Activated T-helper 1 cell treated with anti-CD3 and anti-CD28 coated beads, Interleukin-12 subunit alpha, Interleukin-12 subunit beta, Interleukin-2, Interleukin-4 antibody, amounts not matched to agents 30 ng/mL and 10 ng/mL and 1 ng/mL, durations not matched to agents 14 hours and 24 hours and 36 hours (primary cell): ENCODE results near the gene SPDYE4. TPM values are rescaled to one million over a fixed set of nuclear protein-coding genes. Genes with fewer than 3 reads are reported as not detected.

Source experiments
- DNase-seq: peaks from one replicate; pipeline ENCODE4 v3.0.0; 2021; ENCODE audit warnings: low spot score
- H3K27ac Mint-ChIP-seq: one replicate; pipeline ENCODE4 v1.8.0; 2021; ENCODE audit warnings: mild to moderate bottlenecking, mixed read lengths
- H3K27me3 Mint-ChIP-seq: one replicate; pipeline ENCODE4 v1.8.0; 2022; ENCODE audit warnings: mild to moderate bottlenecking, moderate library complexity, mixed read lengths; ENCODE audit not compliant: insufficient read depth
- H3K36me3 Mint-ChIP-seq: one replicate; pipeline ENCODE4 v1.8.0; 2021; ENCODE audit warnings: low read depth, mixed read lengths
- H3K4me1 Mint-ChIP-seq: one replicate; pipeline ENCODE4 v1.8.0; 2021; ENCODE audit warnings: low read depth, mixed read lengths
- H3K4me3 Mint-ChIP-seq: one replicate; pipeline ENCODE4 v1.8.0; 2021; ENCODE audit warnings: mild to moderate bottlenecking, moderate library complexity, mixed read lengths
- H3K9me3 Mint-ChIP-seq: one replicate; pipeline ENCODE4 v1.8.0; 2021; ENCODE audit warnings: mixed read lengths
- intact Hi-C: fragments of 100-400 bp; cut with micrococcal nuclease; formaldehyde crosslinking; loops from one replicate; pipeline ENCODE4 v1.15.1; 2024
- total RNA-seq: library from RNA; stranded (reverse); gene quantifications from 2 replicates; pipeline ENCODE4 v1.2.3, GENCODE V29; 2022

SPDYE4 gene
- total RNA-seq, 1 donor from 2014 or later: not detected

DNA sequence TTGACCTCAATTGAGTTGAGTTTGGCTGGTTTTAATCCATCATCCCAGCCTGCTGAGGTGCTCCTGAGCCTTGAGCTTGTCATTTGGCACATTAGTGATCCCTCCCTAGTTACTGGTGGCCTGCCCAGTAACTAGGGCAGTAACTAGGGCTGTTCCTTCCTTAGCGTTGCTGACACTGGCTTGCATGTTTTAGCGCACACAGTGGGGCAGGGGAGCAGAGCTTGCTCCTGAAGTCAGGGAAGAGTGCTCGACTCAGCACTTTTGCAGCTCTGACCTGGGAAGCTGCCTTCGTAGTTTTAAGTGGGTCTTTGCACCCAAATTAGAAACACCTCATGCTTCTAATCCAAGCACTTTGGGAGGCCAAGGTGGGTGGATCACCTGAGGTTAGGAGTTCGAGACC lies 29.4 kb downstream of the SPDYE4 start:
- intact Hi-C loops: no loop called here
- Mint-ChIP-seq H3K27me3 (peaks cover 5% of the 10 kb centered on the region), H3K27ac (no peak overlapping the region), H3K36me3 (no peaks in the 10 kb centered on the region), H3K4me1 (no peaks in the 10 kb centered on the region), H3K9me3 (no peaks in the 10 kb centered on the region), H3K4me3 (no peak overlapping the region)
- DNase-seq: no peak

DNA sequence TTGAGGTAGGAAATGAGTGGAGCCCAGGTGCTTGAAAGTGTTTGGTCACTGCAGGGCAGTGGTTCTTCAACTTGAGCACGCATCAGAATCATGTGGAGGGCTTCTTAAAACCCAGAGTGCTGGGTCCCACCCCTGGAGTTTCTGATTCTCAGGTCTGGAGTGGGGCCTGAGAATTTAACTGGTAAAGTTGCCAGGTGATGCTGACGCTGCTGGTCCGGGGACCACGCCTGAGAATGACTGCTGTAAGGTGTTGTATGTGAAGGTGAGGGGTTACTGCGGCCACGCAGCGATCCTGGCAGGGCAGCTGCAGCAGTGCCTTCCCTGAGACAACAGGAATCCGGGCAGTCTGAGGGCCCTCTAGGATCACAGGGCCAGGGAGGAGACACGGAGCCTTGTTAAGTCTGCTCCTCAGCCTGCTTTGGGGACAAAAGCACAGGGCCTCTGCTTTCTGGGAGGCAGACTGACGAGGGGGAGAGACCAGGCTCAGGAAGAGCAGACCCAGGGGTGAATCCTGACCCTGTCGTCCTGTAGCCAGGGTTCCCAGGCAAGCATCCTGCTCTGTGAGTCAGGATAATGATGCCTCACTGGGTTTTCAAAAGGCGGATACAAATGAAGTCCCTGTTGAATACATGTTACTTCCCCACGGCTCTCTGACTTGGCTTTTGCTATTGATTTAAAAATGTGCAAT lies 30.0 kb downstream of the SPDYE4 start:
- no peak overlapping the region for H3K27ac Mint-ChIP-seq
- no peaks in the 10 kb centered on the region for H3K9me3 Mint-ChIP-seq
- DNase-seq: no peak
- no peak overlapping the region for H3K4me3 Mint-ChIP-seq
- peaks cover 5% of the 10 kb centered on the region for H3K27me3 Mint-ChIP-seq
- no peaks in the 10 kb centered on the region for H3K4me1 Mint-ChIP-seq
- intact Hi-C loops: no loop called here
- H3K36me3 Mint-ChIP-seq: no peaks in the 10 kb centered on the region

DNA sequence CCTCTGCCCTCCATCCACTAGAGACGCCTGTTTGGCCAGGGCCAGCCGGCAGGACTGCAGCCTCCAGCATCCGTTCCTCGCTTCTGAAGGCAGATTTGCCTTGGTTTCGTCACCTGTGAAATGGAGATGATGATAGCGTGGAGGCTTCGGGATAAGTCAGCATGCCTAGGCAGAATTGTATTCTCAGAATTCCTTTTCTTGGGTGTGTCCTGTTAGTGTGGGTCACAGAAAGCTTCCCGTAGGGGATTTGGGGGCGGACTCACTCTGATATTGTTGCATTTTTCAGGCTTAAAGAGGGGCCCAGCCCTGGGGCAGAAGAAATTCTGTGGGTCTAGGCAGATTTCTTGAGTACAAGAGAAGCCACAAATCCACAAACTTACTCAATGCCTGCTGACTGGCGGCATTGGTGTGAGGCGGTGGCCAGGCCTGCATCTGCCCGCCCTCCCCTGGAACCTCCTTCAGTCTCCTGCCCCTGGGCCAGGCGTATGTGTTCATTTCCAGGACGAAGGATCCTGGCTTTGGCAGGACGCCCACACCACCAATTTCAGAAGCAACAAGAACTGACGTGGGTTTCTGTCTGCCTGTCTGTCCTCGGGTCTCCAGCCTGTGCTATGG lies 31.3 kb downstream of the SPDYE4 start:
- Mint-ChIP-seq H3K4me3 (no peak overlapping the region), H3K9me3 (no peaks in the 10 kb centered on the region), H3K27ac (no peak overlapping the region), H3K36me3 (no peaks in the 10 kb centered on the region), H3K4me1 (no peaks in the 10 kb centered on the region), H3K27me3 (peaks cover 5% of the 10 kb centered on the region)
- intact Hi-C loops: no loop called here
- no peak for DNase-seq

DNA sequence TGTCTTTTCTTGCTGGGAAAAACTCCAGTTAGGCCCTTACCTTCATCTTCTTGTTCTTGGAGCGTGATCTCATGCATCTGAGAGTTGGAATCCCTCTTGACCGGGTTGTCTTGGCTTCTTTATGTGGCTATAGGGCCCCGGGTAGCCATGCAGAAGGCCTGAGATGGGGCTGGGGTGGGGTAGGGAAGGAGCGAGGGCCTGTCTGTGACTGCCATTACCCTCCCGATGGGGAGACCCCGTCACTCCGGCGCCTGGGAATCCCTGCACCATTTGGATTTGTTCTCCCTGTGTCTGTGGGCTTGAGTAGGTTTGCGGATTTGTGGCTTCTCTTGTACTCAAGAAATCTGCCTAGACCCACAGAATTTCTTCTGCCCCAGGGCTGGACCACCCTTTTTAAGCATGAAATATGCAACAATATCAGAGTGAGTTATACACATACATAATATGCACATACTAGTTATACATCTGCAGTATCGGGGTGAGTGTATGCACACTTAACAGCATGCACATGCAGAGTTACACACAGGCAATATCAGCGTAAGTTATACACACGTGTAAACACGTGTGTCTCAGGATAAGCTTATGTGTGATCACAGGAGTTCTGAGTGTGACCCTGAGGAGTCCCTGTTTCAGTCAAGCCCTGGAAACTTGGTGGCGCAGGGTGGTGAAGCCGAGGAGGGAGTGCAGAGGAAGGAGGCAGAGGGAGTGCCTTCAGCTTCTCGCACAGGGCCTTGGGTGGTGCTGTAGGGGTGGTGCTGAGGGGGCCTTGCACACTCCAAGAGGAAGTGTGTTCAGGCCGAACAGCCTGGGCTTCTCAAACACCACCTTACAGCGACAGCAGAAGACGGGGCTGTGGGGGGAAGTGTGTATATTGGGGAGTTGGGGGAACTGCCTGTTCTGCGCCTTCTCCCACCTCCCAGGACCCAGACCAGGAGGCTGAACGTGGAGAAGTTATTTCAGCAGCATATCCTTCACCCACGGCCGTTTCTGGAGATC lies 32.2 kb downstream of the SPDYE4 start:
- no peak overlapping the region for H3K4me3 Mint-ChIP-seq
- H3K4me1 Mint-ChIP-seq: no peaks in the 10 kb centered on the region
- peaks cover 7% of the 10 kb centered on the region for H3K27me3 Mint-ChIP-seq
- H3K9me3 Mint-ChIP-seq: no peaks in the 10 kb centered on the region
- DNase-seq: no peak
- H3K27ac Mint-ChIP-seq: no peak overlapping the region
- no peaks in the 10 kb centered on the region for H3K36me3 Mint-ChIP-seq
- intact Hi-C loops: no loop called here

DNA sequence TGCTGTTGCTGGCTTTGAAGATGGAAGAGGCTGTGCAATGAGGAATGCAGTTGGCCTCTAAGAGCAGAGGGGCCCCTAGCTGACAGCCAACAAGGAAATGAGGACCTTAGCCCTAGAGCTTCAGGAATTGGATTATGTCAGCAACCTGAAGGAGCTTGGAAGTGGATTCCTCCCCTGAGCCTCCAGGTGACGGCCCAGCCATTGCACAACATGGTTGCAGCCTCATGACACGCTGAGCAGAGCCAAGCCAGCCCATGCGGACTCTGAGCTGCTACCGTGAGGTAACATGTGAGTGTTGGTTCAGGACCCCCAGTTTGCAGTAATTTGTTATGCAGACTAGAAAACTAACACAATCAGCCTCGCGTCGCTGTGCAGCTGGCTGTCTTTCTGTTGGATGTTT lies 33.9 kb downstream of the SPDYE4 start:
- Mint-ChIP-seq H3K9me3 (no peaks in the 10 kb centered on the region), H3K27ac (no peak overlapping the region), H3K4me1 (no peaks in the 10 kb centered on the region), H3K27me3 (peaks cover 2% of the 10 kb centered on the region), H3K36me3 (no peaks in the 10 kb centered on the region), H3K4me3 (no peak overlapping the region)
- no peak for DNase-seq
- intact Hi-C loops: no loop called here

DNA sequence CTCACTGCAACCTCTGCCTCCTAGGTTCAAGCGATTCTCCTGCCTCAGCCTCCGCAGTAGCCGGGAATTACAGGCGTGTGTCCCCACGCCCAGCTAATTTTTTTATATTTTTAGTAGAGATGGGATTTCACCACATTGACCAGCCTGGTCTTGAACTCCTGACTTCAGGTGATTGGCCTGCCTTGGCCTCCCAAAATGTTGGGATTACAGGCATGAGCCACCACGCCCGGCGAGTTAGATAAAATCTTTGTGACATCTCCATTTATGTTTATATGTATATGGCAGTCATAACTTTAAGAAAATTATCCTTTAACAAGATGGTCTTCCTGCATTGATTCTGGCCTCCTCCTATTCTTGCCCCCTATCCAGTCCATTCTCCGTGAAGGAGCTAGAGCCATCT lies 37.8 kb downstream of the SPDYE4 start:
- intact Hi-C loops: no loop called here
- H3K9me3 Mint-ChIP-seq: no peaks in the 10 kb centered on the region

DNA sequence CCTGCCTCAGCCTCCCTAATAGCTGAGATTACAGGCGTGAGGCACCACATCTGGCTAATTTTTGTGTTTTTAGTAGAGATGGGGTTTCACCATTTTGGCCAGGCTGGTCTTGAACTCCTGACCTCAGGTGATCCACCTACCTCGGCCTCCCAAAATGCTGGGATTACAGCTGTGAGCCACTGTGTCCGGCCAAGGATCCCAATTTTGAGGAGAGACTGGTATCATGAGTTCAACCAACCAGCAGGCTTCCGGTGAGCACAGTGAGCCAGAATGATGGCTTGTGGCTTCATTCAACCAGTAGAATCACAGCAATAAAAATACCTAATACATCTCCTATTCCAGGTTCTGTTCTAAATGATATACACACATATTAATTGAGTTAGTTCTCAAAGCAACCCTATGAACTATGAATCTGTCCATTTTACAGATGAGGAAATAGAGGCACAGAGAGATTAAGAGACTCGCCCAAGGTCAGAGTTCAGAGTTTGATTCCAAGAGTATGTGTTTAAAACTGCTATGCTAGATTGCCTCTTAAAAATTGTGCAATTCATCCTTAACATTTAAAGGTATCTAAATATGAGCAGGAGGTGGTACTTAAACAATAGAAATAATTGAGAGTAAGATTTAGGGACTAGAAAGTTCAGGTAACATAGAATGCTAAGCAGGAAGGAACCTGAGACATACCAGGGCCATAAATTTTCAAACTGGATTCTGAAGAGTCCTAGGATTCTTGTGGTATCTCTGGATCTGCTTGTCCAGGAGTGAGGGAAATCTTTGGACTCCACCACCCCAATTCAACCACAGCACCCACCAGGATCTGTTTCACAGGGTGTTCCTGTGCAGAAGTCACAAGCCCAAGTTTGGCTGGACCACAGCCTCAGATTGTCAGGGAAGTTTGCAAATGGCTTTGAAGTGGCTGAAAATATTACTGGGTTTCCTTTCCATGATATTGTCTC lies 38.8 kb downstream of the SPDYE4 start:
- Mint-ChIP-seq H3K9me3 (no peaks in the 10 kb centered on the region), H3K4me3 (no peak overlapping the region), H3K4me1 (no peaks in the 10 kb centered on the region), H3K36me3 (no peaks in the 10 kb centered on the region), H3K27ac (no peak overlapping the region), H3K27me3 (peaks cover 2% of the 10 kb centered on the region)
- intact Hi-C loops: no loop called here
- DNase-seq: no peak

More for the DNA sequence above, 37.8 kb downstream of the SPDYE4 start:
- Mint-ChIP-seq H3K27ac (no peak overlapping the region), H3K36me3 (no peaks in the 10 kb centered on the region), H3K4me1 (no peaks in the 10 kb centered on the region), H3K27me3 (peaks cover 2% of the 10 kb centered on the region), H3K4me3 (no peak overlapping the region)
- DNase-seq: no peak

DNA sequence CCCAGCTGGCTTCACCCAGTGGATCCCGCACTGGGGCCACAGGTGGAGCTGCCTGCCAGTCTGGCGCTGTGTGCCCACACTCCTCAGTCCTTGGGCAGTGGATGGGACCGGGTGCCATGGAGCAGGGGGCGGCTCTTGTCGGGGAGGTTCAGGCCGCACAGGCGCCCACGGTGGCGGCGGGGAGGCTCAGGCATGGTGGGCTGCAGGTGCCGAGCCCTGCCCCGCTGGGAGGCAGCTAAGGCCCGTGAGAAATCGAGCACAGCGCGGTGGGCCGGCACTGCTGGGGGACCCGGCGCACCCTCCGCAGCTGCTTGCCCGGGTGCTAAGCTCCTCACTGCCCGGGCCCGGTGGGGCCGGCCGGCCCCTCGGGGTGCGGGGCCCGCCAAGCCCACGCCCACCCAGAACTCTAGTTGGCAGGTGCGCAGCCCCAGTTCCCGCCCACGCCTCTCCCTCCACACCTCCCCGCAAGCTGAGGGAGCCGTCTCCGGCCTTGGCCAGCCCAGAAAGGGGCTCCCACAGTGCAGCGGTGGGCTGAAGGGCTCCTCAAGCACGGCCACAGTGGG lies 40.3 kb downstream of the SPDYE4 start:
- no peak for DNase-seq
- Mint-ChIP-seq H3K9me3 (no peaks in the 10 kb centered on the region), H3K36me3 (no peaks in the 10 kb centered on the region), H3K27me3 (peaks cover 2% of the 10 kb centered on the region), H3K27ac (no peak overlapping the region), H3K4me1 (no peaks in the 10 kb centered on the region), H3K4me3 (no peak overlapping the region)
- intact Hi-C loops: no loop called here

DNA sequence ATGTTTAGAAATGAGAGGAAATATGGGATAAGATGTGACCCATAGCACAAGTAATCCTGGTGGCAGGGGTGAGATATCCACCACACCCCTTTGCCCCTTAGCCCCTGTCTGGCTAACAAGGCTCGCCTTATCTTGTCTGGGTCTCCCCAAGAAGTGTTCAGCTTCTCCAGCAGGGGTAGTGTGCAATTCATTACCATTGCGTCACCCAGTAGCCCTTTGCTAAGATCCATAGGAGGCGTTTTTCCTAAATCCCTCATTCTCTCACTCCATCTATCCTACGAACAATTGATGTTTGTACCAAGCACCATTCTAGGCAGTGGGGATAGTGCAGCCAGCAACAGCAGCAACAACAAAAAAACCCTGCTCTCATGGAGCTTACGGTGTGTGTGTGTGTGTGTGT lies 44.5 kb downstream of the SPDYE4 start:
- Mint-ChIP-seq H3K36me3 (no peaks in the 10 kb centered on the region), H3K27ac (no peak overlapping the region), H3K27me3 (no peaks in the 10 kb centered on the region), H3K9me3 (no peaks in the 10 kb centered on the region), H3K4me1 (no peaks in the 10 kb centered on the region), H3K4me3 (no peak overlapping the region)
- no peak for DNase-seq
- intact Hi-C loops: no loop called here

DNA sequence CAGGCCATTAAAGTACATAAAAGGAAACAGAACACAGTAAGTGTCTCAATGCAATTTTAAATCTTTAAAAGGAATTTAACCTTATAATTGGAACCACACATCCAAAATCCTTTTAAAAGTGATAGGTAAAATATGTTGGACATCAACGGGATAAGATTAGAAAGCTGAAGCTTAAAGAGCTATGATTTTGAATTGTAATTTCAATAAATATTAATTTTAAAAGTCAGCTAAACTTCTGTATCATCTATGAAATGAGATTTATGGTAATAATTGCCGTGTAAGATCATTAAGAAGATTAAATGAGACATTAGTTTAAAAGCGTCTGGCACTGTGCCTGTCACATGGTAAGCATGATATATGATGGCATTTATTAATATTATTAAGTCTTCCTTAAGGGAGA lies 45.0 kb downstream of the SPDYE4 start:
- no peaks in the 10 kb centered on the region for H3K36me3 Mint-ChIP-seq
- no peaks in the 10 kb centered on the region for H3K27me3 Mint-ChIP-seq
- DNase-seq: no peak
- H3K4me3 Mint-ChIP-seq: no peak overlapping the region
- intact Hi-C loops: no loop called here
- H3K9me3 Mint-ChIP-seq: no peaks in the 10 kb centered on the region
- no peak overlapping the region for H3K27ac Mint-ChIP-seq
- H3K4me1 Mint-ChIP-seq: no peaks in the 10 kb centered on the region

DNA sequence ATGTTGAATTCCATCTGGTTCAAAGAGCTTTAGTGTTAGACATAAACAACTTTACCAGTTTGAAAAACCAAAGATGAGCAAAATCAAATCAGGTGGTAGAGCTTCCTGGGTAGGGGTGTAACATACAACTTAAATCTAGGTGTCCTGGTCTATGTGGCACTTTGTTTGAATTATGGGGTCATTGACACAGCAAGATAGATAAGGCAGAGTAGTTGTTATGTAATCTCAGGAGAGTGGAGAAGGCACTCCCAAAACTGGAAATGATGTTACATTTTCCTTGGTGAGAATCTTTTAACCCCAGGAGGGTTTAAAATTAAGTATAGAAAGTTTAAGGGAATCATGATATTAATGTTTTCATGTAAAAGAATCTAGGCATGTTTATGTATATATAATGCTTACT lies 45.6 kb downstream of the SPDYE4 start:
- Mint-ChIP-seq H3K4me1 (no peaks in the 10 kb centered on the region), H3K27me3 (no peaks in the 10 kb centered on the region), H3K9me3 (no peaks in the 10 kb centered on the region), H3K4me3 (no peak overlapping the region), H3K36me3 (no peaks in the 10 kb centered on the region), H3K27ac (no peak overlapping the region)
- no peak for DNase-seq
- intact Hi-C loops: no loop called here

DNA sequence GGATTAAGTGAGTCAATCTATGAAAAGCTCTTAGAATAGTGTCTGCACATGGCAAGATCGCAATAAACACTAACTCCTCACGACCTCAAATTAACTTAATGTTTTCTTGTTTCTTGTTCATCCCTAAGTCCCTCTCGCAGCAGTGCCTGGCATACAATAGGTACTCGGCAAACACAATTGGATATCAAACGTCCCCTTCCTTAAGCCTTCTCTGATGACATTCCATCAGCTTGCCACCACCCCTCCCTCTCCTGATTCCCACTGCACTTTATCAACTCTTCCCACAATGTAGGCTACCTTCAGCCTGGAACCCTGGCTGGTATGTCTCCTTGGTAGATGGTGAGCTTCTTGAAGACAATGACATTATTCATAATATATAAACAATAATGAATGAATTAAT lies 47.1 kb downstream of the SPDYE4 start:
- no peaks in the 10 kb centered on the region for H3K9me3 Mint-ChIP-seq
- intact Hi-C loops: no loop called here
- no peak overlapping the region for H3K27ac Mint-ChIP-seq

More for the DNA sequence above, 47.1 kb downstream of the SPDYE4 start:
- Mint-ChIP-seq H3K4me1 (no peaks in the 10 kb centered on the region), H3K4me3 (no peak overlapping the region), H3K27me3 (no peaks in the 10 kb centered on the region), H3K36me3 (no peaks in the 10 kb centered on the region)
- no peak for DNase-seq
